HPDE6-E6E7 (cell line): Measurements from ENCODE around the gene FAM114A2.
"Not testable (repeated sequence)": the region's sequence is repeated elsewhere in the genome, so short reads cannot be mapped to it uniquely, and the experiment has no call there.

Experiments used
- DNase-seq: peaks from one replicate; pipeline ENCODE4 v3.0.0; 2011; ENCODE audit warnings: missing footprints; ENCODE audit errors: extremely low spot score

FAM114A2 gene

GRCh38 chr5:154047324-154047723 lies 8.6 kb upstream of the FAM114A2 start:
- no peak for DNase-seq

GRCh38 chr5:154046486-154046885 lies 7.8 kb upstream of the FAM114A2 start:
- DNase-seq: no peak

- DNase-seq: no peak
Observed at GRCh38 chr5:154044581-154044980, 5.9 kb upstream of the FAM114A2 start.

DNA sequence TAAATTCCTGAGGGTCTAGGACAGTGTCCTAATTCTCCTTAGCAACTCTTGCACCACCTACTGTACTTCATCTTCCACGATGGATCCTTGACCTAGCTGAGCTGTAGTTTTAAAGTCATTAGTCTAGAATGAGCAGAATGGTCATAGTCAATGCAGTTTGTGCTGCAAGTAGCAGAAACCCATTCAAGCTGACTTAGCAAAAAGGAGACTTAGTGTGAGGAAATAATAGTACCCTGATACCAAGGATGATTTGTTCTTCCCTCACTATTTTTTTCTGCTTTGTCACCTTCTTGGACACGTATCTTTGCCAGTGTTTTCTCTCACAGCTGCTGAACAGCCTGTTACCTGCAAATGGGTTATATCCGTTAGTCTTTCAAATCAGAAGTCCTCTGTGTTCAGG lies 5.4 kb upstream of the FAM114A2 start:
- no peak for DNase-seq

DNA sequence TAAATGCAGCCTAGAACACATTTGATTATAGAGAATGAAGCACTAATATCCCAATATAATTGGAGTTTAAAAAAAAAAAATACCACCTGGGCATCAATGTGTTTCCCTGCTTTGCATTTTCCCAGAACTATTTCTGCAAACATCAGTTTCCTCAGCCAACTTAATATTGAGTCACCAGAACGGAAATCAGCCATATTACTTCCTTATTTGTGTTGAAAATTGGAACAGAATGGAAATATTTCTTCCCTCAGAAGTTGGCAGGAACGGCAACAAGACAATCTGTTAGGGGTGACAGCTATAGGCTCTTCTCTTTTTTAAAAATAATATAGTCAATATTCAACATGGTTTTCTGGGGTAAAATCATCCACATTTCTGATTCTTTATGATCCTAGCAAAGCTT lies 4.1 kb upstream of the FAM114A2 start:
- no peak for DNase-seq

DNA sequence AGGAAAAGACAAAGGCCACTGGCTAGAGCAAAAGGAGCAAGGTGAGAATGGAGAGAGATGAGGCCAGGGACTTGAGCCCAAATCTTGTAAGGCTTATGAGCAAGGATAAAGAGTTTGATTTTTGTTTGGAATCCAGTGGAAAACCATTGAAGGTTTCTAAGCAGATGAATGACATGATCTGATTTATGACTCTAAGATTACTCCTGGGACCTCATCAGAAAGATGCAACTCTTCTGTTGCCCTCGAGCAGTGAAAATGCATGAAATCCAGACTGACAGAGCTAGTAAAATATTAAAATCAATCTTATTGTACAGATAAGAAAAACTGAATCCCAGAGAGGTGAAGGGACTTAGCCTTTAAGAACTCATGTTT lies 734 bp upstream of the FAM114A2 start:
- no peak for DNase-seq

DNA sequence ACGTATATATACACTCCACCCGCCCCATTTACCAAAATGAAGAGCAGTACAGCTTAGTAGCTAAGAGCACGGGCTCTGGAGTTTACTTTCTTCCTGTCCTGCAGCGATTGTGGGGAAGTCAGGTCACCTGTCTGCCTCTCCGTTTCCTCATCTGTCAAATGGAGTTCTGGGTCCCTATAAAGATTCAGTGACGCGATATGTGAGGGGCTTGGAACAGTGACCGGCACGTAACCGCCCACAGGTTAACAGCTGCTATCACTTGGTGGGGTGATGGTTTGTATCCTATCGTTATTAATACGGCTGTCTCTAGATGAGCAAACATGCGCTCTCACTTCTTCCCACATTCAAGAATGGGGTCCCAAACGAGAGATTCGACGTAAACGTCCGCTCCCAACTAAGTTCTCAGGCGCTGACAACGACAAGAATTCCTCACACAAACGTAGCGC lies 426 bp downstream of the FAM114A2 start:
- DNase-seq: peak; percentile 14

DNA sequence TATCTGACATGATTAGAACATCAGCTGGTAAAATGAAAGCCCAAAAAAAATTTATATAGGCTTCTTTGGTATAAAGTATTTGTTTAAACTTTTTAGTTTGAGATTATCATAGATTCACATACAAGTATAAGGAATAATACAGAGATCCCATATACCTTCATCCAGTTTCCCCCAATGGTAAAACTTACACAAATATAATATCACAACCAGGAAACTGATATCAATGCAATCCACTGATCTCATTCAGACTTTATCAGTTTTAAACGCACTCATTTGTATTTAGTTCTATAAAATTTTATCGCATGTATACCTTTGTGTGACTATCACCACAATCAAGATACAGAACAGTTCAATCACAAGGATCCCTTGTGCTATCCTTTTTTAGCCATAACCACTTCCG lies 3.8 kb downstream of the FAM114A2 start:
- DNase-seq: no peak

GRCh38 chr5:154031937-154032489 lies 6.7 kb downstream of the FAM114A2 start:
- DNase-seq: no peak

GRCh38 chr5:154025951-154026350 lies 12.8 kb downstream of the FAM114A2 start:
- no peak for DNase-seq

- DNase-seq: not testable (repeated sequence)
Observed at GRCh38 chr5:154018919-154019318, 19.8 kb downstream of the FAM114A2 start.

GRCh38 chr5:154015071-154015693 lies 23.5 kb downstream of the FAM114A2 start:
- no peak for DNase-seq

DNA sequence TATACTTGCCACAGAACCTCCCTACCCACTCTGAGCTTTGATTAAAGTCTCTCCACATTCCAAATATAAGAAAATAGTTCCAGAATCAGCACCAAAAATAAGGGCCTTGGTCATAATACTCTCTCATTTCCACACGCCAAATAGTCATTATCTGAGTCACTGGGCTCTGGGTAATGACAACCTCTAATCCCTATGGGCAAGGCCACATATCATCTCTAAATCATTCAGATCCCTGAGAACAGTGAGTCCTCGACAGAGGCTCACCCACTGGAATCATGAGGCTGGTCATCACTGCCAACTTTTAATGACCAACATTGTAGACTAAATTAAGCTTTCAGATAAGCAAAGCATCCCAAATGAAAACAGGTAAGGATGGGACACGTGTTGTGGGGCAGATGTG lies 28.1 kb downstream of the FAM114A2 start:
- DNase-seq: no peak

- no peak for DNase-seq
Observed at GRCh38 chr5:154005648-154006047, 33.1 kb downstream of the FAM114A2 start.

- no peak for DNase-seq
Observed at GRCh38 chr5:154002511-154003020, 36.1 kb downstream of the FAM114A2 start.

- DNase-seq: no peak
Observed at GRCh38 chr5:154002093-154002492, 36.6 kb downstream of the FAM114A2 start.

- DNase-seq: no peak
Observed at GRCh38 chr5:154000703-154001102, 38.0 kb downstream of the FAM114A2 start.

DNA sequence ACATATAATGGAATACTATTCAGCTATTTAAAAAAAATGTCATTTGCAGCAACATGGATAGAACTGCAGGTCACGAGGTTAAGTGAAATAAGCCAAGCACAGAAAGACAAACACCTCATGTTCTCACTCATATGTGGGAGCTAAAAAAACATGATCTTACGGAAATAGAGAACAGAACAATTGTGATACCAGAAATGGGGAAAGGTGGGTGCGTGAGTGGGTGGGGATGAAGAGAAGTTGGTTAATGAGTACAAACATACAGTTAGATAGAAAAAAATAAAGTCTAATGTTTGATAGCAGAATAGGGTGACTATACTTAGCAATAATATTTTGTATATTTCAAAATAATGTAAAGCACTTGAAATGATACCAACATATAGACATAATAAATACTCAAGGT lies 38.7 kb downstream of the FAM114A2 start:
- DNase-seq: no peak

DNA sequence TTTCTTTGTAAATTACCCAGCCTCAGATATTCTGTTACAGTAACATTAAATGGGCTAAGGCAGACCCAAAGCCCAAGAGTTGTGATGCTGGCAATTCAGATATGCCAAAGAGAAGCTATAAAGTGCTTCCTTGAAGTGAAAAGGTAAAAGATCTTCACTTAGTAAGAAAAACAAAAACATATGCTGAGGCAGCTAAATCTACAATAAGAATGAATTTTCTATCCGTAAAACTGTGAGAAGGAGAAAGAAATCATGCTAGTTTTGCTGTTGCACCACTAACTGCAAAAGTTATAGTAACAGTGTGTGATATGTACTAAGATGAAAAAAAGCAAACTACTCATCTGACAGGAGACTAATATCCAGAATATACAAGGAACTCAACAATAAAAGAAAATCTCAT lies 39.9 kb downstream of the FAM114A2 start:
- DNase-seq: no peak

- no peak for DNase-seq
Observed at GRCh38 chr5:153998010-153998409, 40.7 kb downstream of the FAM114A2 start.

DNA sequence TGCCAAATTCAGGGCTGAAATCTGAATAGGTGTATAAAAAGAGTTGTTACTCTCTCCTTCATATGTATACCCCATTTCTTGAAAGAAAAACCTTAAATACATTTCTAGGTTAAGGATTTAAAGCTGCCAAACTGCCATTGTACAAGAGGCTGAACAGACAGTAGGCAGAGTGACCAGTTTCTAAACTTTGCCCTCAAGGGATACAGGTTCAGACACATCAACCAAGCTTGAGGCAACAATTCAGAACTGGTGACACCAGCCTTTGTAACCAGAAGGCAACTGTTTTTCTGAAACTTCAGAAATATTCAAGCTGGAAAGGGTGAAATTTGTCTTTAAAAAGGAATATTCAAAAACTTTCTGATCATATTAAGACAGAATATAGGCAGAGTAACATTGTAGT lies 47.5 kb downstream of the FAM114A2 start:
- no peak for DNase-seq

- DNase-seq: no peak
Observed at GRCh38 chr5:153988510-153988909, 50.2 kb downstream of the FAM114A2 start.

GRCh38 chr5:153987301-153987700 lies 51.4 kb downstream of the FAM114A2 start:
- no peak for DNase-seq

DNA sequence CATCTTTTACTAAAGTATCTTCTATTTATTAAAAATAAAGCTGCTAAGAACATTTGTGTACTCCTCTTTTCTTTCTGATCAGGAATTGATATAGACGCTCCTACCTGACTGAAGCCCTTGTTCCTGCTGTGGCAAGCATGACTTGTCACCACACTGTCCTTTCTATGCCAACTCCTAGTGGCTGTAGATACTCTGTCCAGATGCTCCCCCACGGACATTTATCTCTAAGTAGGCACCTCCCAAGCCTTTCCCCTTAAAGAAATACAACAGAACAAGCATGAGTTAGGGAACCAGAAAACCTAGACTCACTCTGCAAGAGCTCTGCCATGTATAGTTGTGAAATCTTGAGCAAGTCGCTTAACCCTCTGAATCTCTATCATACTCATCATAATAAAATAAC lies 53.2 kb downstream of the FAM114A2 start:
- no peak for DNase-seq
